ENCODE results near the gene MYBPC3. TPM values are rescaled to one million over a fixed set of nuclear protein-coding genes. Genes with fewer than 3 reads are reported as not detected.

Gene MYBPC3
- polyA plus RNA-seq, 2 of the 4 experiments (the other 2 are of a cell fraction), result 0.05 to 0.06 TPM

DNA sequence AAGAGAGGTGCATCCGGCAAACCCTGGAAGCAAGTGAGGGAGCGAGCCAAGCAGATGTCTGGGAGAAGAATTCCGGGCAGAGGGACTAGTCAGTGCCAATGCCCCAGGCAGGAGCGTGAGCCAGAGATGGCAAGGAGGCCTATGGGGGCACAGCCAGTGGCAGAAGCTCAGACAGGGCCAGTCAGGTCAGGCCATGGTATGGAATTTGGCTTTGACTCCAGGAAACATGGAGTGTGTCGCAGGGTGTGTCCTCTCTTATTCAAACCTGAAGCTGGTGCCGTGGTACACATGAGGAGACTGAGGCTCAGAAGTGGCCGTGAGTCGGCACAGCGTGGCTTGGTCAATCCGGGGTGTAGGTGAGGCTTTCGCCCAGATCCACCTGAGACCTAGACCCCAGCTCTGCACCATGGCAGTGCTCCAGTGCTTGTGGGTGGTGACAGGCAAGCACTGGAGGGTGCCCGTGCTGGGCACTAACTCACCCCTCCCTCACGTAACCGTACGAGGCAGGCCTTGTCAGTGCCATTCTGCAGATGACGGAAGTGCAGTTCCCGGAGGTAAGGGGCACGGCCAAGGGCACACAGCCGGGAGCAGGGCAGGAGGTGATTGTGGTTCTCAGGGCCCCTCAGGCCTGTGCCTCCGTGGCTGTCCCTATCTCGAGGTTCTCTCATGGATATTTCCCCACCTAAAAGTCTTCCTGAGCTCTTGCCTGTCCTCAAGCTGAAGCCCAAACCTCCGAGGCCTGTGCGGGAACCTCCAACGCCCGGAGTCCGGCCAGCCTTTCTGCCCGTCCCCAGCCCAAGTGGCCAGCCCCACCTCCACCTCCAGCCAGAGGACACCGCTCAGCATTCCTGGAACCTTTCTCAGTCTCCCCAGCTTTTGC is 36.4 kb upstream of the MYBPC3 start:
- no peak for FAIRE-seq
- ChIA-PET CTCF (interaction anchor here (0.6 to 10.2 kb wide), 7 partner anchors 10 to 98 kb away, joined by 3 to 133 read pairs (median 6); no protein-coding TSS in a partner anchor), POLR2A (no interaction called here)
- Histone ChIP-seq H3K4me1 (no peaks in the 10 kb centered on the region), H3K27ac (no peak overlapping the region), H3K4me2 (no peak overlapping the region), H3K9me3 (no peaks in the 10 kb centered on the region), H3K4me3 (no peak overlapping the region)
- no peak for DNase-seq (ENCODE audit: low read depth in 1 of 2, low spot score in 1 of 2)
- 85% methylated on average over 24 of the region's 28 CpGs for WGBS (ENCODE audit: missing lambda C conversion rate)
- ATAC-seq, result peak; percentile 15 to 16; a peak in 4 of 6 replicates
- TF ChIP-seq, protein P1, sequence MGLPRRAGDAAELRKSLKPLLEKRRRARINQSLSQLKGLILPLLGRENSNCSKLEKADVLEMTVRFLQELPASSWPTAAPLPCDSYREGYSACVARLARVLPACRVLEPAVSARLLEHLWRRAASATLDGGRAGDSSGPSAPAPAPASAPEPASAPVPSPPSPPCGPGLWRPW (IDR thresholded peaks at IDR 0.05), result no peak
- TF ChIP-seq SREBF2 (IDR thresholded peaks at IDR 0.05) (no peak), FOXS1 (CRISPR knock-in tag; IDR thresholded peaks at IDR 0.05) (no peak), RFX5 (IDR thresholded peaks at IDR 0.05) (no peak), BHLHE40 (IDR thresholded peaks at IDR 0.05; ENCODE audit: low read depth, low read length) (no peak), CEBPB (IDR thresholded peaks at IDR 0.05) (no peak), ESRRA (IDR thresholded peaks at IDR 0.05; ENCODE audit: borderline replicate concordance, low read length) (no peak), CBX2 (IDR thresholded peaks at IDR 0.05; ENCODE audit: borderline replicate concordance, low read depth) (no peak), KDM5A (IDR thresholded peaks at IDR 0.05) (no peak), ZFP36 (IDR thresholded peaks at IDR 0.05; ENCODE audit: borderline replicate concordance, partially characterized antibody) (no peak), EP300 (IDR thresholded peaks at IDR 0.05) (no peak), HOXA7 (CRISPR knock-in tag; IDR thresholded peaks at IDR 0.05) (no peak), TP53 (CRISPR knock-in tag; IDR thresholded peaks at IDR 0.05) (no peak)
- TF ChIP-seq, protein P2, sequence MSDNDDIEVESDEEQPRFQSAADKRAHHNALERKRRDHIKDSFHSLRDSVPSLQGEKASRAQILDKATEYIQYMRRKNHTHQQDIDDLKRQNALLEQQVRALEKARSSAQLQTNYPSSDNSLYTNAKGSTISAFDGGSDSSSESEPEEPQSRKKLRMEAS (IDR thresholded peaks at IDR 0.05), result no peak
- TF ChIP-seq, protein P3, sequence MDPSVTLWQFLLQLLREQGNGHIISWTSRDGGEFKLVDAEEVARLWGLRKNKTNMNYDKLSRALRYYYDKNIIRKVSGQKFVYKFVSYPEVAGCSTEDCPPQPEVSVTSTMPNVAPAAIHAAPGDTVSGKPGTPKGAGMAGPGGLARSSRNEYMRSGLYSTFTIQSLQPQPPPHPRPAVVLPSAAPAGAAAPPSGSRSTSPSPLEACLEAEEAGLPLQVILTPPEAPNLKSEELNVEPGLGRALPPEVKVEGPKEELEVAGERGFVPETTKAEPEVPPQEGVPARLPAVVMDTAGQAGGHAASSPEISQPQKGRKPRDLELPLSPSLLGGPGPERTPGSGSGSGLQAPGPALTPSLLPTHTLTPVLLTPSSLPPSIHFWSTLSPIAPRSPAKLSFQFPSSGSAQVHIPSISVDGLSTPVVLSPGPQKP (IDR thresholded peaks at IDR 0.05; ENCODE audit: low read depth, low read length), result no peak
- TF ChIP-seq, protein P4, sequence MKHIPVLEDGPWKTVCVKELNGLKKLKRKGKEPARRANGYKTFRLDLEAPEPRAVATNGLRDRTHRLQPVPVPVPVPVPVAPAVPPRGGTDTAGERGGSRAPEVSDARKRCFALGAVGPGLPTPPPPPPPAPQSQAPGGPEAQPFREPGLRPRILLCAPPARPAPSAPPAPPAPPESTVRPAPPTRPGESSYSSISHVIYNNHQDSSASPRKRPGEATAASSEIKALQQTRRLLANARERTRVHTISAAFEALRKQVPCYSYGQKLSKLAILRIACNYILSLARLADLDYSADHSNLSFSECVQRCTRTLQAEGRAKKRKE (CRISPR knock-in tag; IDR thresholded peaks at IDR 0.05; ENCODE audit: low read depth), result no peak

DNA sequence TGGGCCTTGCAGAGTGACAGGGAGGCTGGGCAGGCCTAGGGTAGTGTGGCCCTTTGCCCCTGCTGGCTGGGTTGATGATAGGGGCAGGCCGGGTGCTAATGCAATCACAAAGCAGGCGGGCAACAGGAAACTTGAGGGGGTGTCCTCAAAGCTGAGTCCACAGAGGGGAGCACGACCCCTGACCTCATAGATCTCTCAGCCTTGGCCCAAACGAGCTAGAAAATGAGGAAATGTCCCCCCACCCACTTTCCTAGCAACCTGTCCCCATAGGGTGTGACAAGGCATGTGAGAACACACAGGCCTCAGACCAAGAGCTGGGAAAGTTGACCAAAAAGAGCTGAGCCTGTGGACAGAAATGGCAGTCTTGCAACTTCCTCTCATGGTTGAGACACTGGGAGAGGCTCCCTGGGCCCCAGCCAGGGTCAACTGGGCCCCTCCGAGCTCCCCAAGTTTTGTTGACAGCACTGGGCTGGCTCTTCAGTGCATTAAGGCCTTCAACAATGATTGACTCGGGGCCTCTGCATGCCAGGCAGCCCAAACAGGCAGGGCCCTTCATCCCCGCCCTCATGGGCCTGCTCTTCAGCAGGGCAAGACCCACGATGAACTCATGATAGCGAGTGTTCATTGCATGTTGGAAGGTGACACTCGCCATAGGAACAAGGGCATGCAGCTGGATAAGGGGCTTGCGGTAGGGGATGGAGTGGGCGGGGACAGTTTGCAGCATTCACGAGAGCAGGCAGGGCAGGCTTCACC is 35.6 kb upstream of the MYBPC3 start:
- Histone ChIP-seq H3K4me1 (no peaks in the 10 kb centered on the region), H3K4me2 (no peak overlapping the region), H3K9me3 (no peaks in the 10 kb centered on the region), H3K4me3 (no peak overlapping the region), H3K27ac (no peak overlapping the region)
- CTCF ChIA-PET, result interaction anchor here (0.6 to 10.2 kb wide), 7 partner anchors 12 to 117 kb away, joined by 3 to 133 read pairs (median 4); no protein-coding TSS in a partner anchor
- DNase-seq (ENCODE audit: low read depth in 1 of 2, low spot score in 1 of 2), result no peak
- POLR2A ChIA-PET, result interaction anchor here (0.8 kb wide), 1 partner anchor 12 kb away, joined by 4 read pairs; no protein-coding TSS in a partner anchor
- no peak for FAIRE-seq
- 63% methylated on average over 12 of the region's 13 CpGs for WGBS (ENCODE audit: missing lambda C conversion rate)
- ATAC-seq, result no peak; a peak in 1 of 6 replicates
- TF ChIP-seq KDM1A (IDR thresholded peaks at IDR 0.05; ENCODE audit: low read depth) (no peak), PHF8 (IDR thresholded peaks at IDR 0.05; ENCODE audit: borderline replicate concordance, low read depth) (no peak), CEBPB (IDR thresholded peaks at IDR 0.05) (no peak), KDM5A (IDR thresholded peaks at IDR 0.05) (no peak), GATA3 (IDR thresholded peaks at IDR 0.05; ENCODE audit: borderline replicate concordance) (no peak), JUN (IDR thresholded peaks at IDR 0.05) (no peak), NFE2L2 (conservative IDR thresholded peaks at IDR 0.05; ENCODE audit: low read length) (no peak), POLR2A (IDR thresholded peaks at IDR 0.05; ENCODE audit: low read length) (no peak), ESRRA (IDR thresholded peaks at IDR 0.05; ENCODE audit: borderline replicate concordance, low read length) (no peak)
- TF ChIP-seq, protein P5, sequence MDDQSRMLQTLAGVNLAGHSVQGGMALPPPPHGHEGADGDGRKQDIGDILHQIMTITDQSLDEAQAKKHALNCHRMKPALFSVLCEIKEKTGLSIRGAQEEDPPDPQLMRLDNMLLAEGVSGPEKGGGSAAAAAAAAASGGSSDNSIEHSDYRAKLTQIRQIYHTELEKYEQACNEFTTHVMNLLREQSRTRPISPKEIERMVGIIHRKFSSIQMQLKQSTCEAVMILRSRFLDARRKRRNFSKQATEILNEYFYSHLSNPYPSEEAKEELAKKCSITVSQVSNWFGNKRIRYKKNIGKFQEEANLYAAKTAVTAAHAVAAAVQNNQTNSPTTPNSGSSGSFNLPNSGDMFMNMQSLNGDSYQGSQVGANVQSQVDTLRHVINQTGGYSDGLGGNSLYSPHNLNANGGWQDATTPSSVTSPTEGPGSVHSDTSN (IDR thresholded peaks at IDR 0.05), result no peak
- TF ChIP-seq, protein P6, sequence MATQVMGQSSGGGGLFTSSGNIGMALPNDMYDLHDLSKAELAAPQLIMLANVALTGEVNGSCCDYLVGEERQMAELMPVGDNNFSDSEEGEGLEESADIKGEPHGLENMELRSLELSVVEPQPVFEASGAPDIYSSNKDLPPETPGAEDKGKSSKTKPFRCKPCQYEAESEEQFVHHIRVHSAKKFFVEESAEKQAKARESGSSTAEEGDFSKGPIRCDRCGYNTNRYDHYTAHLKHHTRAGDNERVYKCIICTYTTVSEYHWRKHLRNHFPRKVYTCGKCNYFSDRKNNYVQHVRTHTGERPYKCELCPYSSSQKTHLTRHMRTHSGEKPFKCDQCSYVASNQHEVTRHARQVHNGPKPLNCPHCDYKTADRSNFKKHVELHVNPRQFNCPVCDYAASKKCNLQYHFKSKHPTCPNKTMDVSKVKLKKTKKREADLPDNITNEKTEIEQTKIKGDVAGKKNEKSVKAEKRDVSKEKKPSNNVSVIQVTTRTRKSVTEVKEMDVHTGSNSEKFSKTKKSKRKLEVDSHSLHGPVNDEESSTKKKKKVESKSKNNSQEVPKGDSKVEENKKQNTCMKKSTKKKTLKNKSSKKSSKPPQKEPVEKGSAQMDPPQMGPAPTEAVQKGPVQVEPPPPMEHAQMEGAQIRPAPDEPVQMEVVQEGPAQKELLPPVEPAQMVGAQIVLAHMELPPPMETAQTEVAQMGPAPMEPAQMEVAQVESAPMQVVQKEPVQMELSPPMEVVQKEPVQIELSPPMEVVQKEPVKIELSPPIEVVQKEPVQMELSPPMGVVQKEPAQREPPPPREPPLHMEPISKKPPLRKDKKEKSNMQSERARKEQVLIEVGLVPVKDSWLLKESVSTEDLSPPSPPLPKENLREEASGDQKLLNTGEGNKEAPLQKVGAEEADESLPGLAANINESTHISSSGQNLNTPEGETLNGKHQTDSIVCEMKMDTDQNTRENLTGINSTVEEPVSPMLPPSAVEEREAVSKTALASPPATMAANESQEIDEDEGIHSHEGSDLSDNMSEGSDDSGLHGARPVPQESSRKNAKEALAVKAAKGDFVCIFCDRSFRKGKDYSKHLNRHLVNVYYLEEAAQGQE (IDR thresholded peaks at IDR 0.05), result no peak
- TF ChIP-seq, protein P7, sequence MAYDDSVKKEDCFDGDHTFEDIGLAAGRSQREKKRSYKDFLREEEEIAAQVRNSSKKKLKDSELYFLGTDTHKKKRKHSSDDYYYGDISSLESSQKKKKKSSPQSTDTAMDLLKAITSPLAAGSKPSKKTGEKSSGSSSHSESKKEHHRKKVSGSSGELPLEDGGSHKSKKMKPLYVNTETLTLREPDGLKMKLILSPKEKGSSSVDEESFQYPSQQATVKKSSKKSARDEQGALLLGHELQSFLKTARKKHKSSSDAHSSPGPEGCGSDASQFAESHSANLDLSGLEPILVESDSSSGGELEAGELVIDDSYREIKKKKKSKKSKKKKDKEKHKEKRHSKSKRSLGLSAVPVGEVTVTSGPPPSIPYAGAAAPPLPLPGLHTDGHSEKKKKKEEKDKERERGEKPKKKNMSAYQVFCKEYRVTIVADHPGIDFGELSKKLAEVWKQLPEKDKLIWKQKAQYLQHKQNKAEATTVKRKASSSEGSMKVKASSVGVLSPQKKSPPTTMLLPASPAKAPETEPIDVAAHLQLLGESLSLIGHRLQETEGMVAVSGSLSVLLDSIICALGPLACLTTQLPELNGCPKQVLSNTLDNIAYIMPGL (CRISPR knock-in tag; IDR thresholded peaks at IDR 0.05; ENCODE audit: borderline replicate concordance), result no peak
